ENCODE results near the gene CAMSAP2.

Gene CAMSAP2

GRCh38 chr1:200869753-200870391 lies 131.2 kb downstream of the CAMSAP2 start:
- Histone ChIP-seq H3K9me3 (no peaks in the 10 kb centered on the region), H3K27me3 (peaks cover 25% of the 10 kb centered on the region), H3K4me3 (ENCODE audit: low read depth in 1 of 2, low read length in 1 of 2) (no peak overlapping the region), H3K4me1 (ENCODE audit: control insufficient read depth in 1 of 2, insufficient read depth in 1 of 2, low read depth in 1 of 2, low read length in 1 of 2) (peaks cover 25 to 34% of the 10 kb centered on the region in 2 experiments), H3K36me3 (no peaks in the 10 kb centered on the region), H3K27ac (no peak overlapping the region)
- no peak for TF ChIP-seq CTCF (IDR thresholded peaks at IDR 0.05)

- no peaks in the 10 kb centered on the region for H3K36me3 ChIP-seq
- peak within 1 kb of the TSS; percentile 36 to 53 for H3K4me3 ChIP-seq (ENCODE audit: low read depth in 1 of 2, low read length in 1 of 2)
- H3K4me1 ChIP-seq (ENCODE audit: control insufficient read depth in 1 of 2, insufficient read depth in 1 of 2, low read depth in 1 of 2, low read length in 1 of 2): peaks cover 16 to 22% of the 10 kb centered on the region in 2 experiments
- peaks cover 33% of the 10 kb centered on the region for H3K27me3 ChIP-seq
- TF ChIP-seq CTCF (IDR thresholded peaks at IDR 0.05): no peak
- H3K9me3 ChIP-seq: no peaks in the 10 kb centered on the region
- H3K27ac ChIP-seq: no peak within 1 kb of the TSS
These were observed 133.9 kb downstream of the CAMSAP2 start, which contains the start of gene GPR25 for GRCh38 chr1:200872446-200873115. TSS of gene GPR25 (plus strand) at chr1:200872981. CDS start at chr1:200873038, 57 bp downstream.

- H3K27me3 ChIP-seq: peaks cover 33% of the 10 kb centered on the region
These were observed 134.5 kb downstream of the CAMSAP2 start for GRCh38 chr1:200873116-200873670.

GRCh38 chr1:200873671-200874397 lies 135.1 kb downstream of the CAMSAP2 start:
- Histone ChIP-seq H3K4me3 (ENCODE audit: low read depth in 1 of 2, low read length in 1 of 2) (peak overlapping the region; percentile 36 to 53), H3K36me3 (no peaks in the 10 kb centered on the region), H3K27ac (no peak overlapping the region), H3K4me1 (ENCODE audit: control insufficient read depth in 1 of 2, insufficient read depth in 1 of 2, low read depth in 1 of 2, low read length in 1 of 2) (peaks cover 16 to 22% of the 10 kb centered on the region in 2 experiments), H3K27me3 (peaks cover 33% of the 10 kb centered on the region), H3K9me3 (no peaks in the 10 kb centered on the region)
- no peak for TF ChIP-seq CTCF (IDR thresholded peaks at IDR 0.05)

More at GRCh38 chr1:200873116-200873670, 134.5 kb downstream of the CAMSAP2 start:
- peak overlapping the region; percentile 36 to 53 for H3K4me3 ChIP-seq (ENCODE audit: low read depth in 1 of 2, low read length in 1 of 2)
- H3K9me3 ChIP-seq: no peaks in the 10 kb centered on the region
- TF ChIP-seq CTCF (IDR thresholded peaks at IDR 0.05): no peak
- H3K4me1 ChIP-seq (ENCODE audit: control insufficient read depth in 1 of 2, insufficient read depth in 1 of 2, low read depth in 1 of 2, low read length in 1 of 2): peaks cover 16 to 22% of the 10 kb centered on the region in 2 experiments
- H3K36me3 ChIP-seq: no peaks in the 10 kb centered on the region
- H3K27ac ChIP-seq: no peak overlapping the region

GRCh38 chr1:200874694-200875093 lies 136.0 kb downstream of the CAMSAP2 start:
- Histone ChIP-seq H3K27ac (no peak overlapping the region), H3K4me3 (ENCODE audit: low read depth in 1 of 2, low read length in 1 of 2) (no peak overlapping the region), H3K4me1 (ENCODE audit: control insufficient read depth in 1 of 2, insufficient read depth in 1 of 2, low read depth in 1 of 2, low read length in 1 of 2) (peaks cover 16 to 22% of the 10 kb centered on the region in 2 experiments), H3K36me3 (no peaks in the 10 kb centered on the region), H3K9me3 (no peaks in the 10 kb centered on the region), H3K27me3 (peaks cover 33% of the 10 kb centered on the region)
- no peak for TF ChIP-seq CTCF (IDR thresholded peaks at IDR 0.05)

Measured in neutrophil (primary cell).